HEK293T (cell line): ENCODE measurements around the gene AKT2.

ENCODE experiments used
- BHLHE40 ChIP-seq: fragments of 450-650 bp; IDR thresholded peaks from 2 replicates; pipeline ENCODE4 v1.6.1; 2016; ENCODE audit warnings: mild to moderate bottlenecking, moderate library complexity, borderline replicate concordance
- FOXM1 ChIP-seq: fragments of 450-650 bp; IDR thresholded peaks from 2 replicates; pipeline ENCODE4 v1.6.1; 2017; ENCODE audit warnings: mild to moderate bottlenecking, borderline replicate concordance
- LEF1 ChIP-seq: fragments of 450-650 bp; IDR thresholded peaks from 2 replicates; pipeline ENCODE4 v1.6.1; 2017; ENCODE audit warnings: mild to moderate bottlenecking, borderline replicate concordance
- SP1 ChIP-seq: fragments of 450-650 bp; IDR thresholded peaks from 2 replicates; pipeline ENCODE4 v1.6.1; 2017
- TARDBP ChIP-seq: fragments of 450-650 bp; IDR thresholded peaks from 2 replicates; pipeline ENCODE4 v1.6.1; 2016
- TF ChIP-seq, protein P1 (sequence below): fragments of 450-650 bp; IDR thresholded peaks from 2 replicates; pipeline ENCODE4 v1.6.1; 2016

DNA sequence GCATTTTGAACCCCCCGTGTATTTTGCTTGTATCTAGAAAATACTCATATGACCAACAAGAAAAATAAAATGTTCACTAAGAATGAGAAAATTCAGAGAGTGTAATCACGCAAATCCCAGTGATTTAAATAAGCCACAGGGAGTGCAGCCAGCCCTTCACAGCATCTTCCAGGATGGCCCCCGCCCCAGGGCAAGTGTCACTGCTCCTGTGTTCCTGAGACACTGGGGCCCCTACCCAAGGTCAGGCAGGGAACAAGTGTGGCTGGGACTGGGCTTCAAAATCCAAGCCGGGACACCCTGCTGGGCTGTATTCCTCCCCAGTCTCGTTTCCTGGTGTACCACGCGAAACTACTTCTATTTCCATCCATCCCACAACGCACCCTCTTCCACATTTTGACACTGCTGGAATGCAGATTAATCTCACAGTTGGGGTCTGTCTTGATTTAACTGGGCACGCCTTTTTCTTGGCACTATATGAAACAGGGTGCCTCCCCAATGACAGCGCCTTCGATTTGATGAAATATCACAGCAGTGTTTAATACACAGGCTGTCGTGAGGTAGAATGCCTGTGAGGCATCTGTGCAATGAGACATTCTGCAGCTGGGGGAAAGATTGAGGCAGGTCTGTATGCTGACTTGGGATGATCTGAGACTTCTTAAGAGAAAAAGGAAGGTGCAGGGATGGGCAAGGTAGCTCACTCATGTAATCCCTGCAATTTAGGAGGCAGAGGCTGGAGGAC is 40.4 kb downstream of the AKT2 start:
- TF ChIP-seq TARDBP: no peak
- TF ChIP-seq BHLHE40: no peak
- TF ChIP-seq SP1: no peak
- no peak for TF ChIP-seq FOXM1
- no peak for TF ChIP-seq LEF1
- TF ChIP-seq, protein P1, sequence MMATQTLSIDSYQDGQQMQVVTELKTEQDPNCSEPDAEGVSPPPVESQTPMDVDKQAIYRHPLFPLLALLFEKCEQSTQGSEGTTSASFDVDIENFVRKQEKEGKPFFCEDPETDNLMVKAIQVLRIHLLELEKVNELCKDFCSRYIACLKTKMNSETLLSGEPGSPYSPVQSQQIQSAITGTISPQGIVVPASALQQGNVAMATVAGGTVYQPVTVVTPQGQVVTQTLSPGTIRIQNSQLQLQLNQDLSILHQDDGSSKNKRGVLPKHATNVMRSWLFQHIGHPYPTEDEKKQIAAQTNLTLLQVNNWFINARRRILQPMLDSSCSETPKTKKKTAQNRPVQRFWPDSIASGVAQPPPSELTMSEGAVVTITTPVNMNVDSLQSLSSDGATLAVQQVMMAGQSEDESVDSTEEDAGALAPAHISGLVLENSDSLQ: no peak
